ENCODE results near the gene GABRB2. TPM values are rescaled to one million over a fixed set of nuclear protein-coding genes. Genes with fewer than 3 reads are reported as not detected.

The GABRB2 gene
- total and polyA plus RNA-seq, 2 of the 13 experiments (the other 11 are each of a cell fraction or from before 2014, with no cell fraction given) = 0.01 TPM; not detected in 1

DNA sequence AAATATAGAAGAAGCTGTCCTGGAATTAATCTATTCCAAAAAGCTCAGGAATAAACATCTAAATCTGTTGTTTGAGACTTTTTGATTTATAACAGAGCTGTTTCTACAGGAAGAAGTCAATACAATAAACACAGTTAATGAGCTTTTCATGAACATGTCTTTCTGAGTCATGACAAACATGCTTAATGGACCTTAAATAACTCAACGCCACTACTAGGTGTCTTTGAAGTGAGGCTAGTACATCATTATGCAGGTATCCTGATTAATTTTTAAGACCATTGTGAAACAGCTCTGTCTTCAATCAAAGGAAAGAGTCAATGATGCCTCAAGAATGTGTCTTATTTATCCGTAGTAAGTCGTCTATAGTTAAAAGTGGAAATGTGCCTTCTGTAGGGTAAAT is 131.6 kb downstream of the GABRB2 start:
- 3% methylated on average over 3 of the region's 3 CpGs for WGBS (ENCODE audit: low lambda C conversion rate)
- Histone ChIP-seq H3K79me2 (ENCODE audit: insufficient read depth, low read length) (no peaks in the 10 kb centered on the region), H2AFZ (ENCODE audit: low read length) (no peak overlapping the region), H3K27ac (ENCODE audit: extremely low read length, insufficient read depth, low read length) (no peak overlapping the region), H4K20me1 (ENCODE audit: insufficient read depth, low read length) (no peaks in the 10 kb centered on the region), H3K9ac (ENCODE audit: insufficient read depth, low read depth, low read length) (no peak overlapping the region), H3K27me3 (ENCODE audit: control insufficient read depth in 1 of 2, insufficient read depth in 2 of 2, low read length in 2 of 2) (no peaks in the 10 kb centered on the region; a peak in 1 of 5 replicates), H3K9me3 (ENCODE audit: low read length) (no peaks in the 10 kb centered on the region), H3K4me2 (ENCODE audit: low read depth, low read length) (no peak overlapping the region), H3K4me3 (replicated peaks in 1 of 3; ENCODE audit: insufficient read depth in 1 of 3, low read depth in 2 of 3, low read length in 3 of 3) (no peak overlapping the region), H3K36me3 (replicated peaks in 1 of 2; ENCODE audit: control insufficient read depth in 1 of 2, insufficient read depth in 2 of 2, low read length in 2 of 2) (no peaks in the 10 kb centered on the region), H3K4me1 (ENCODE audit: insufficient read depth, low read length) (no peaks in the 10 kb centered on the region)
- in situ Hi-C loops (cut with HindIII; ENCODE audit: extremely low pct_ligation_motif_present, low pct_unique_long_range_greater_than_20kb) = no loop called here
- intact Hi-C loops (cut with micrococcal nuclease; ENCODE audit: unreplicated experiment) = no loop called here
- no peak for DNase-seq (ENCODE audit: low spot score)
- BruUV-seq (replicated peaks) = no TSS peak
- POLR2A ChIA-PET = no interaction called here
- ATAC-seq = no peak
- TF ChIP-seq ZNF367 (CRISPR knock-in tag; IDR thresholded peaks at IDR 0.05; ENCODE audit: borderline replicate concordance) = no peak
- TF ChIP-seq ZNF451 (CRISPR knock-in tag; IDR thresholded peaks at IDR 0.05) = no peak
- no peak for TF ChIP-seq ZNF382 (CRISPR knock-in tag; IDR thresholded peaks at IDR 0.05; ENCODE audit: borderline replicate concordance)
- TF ChIP-seq ZNF496 (CRISPR knock-in tag; IDR thresholded peaks at IDR 0.05; ENCODE audit: insufficient replicate concordance) = no peak
- no peak for TF ChIP-seq ZBTB3 (CRISPR knock-in tag; IDR thresholded peaks at IDR 0.05; ENCODE audit: borderline replicate concordance, low read depth)
- TF ChIP-seq ZNF33A (CRISPR knock-in tag; IDR thresholded peaks at IDR 0.05; ENCODE audit: borderline replicate concordance) = no peak
- no peak for TF ChIP-seq CCDC6 (CRISPR knock-in tag; IDR thresholded peaks at IDR 0.05)
- no peak for TF ChIP-seq KLF9 (CRISPR knock-in tag; IDR thresholded peaks at IDR 0.05; ENCODE audit: low read depth)
- CTCF ChIA-PET (ENCODE audit: low intra/inter-chr PET ratio, low total read pairs) = no interaction called here
- FAIRE-seq = no peak

DNA sequence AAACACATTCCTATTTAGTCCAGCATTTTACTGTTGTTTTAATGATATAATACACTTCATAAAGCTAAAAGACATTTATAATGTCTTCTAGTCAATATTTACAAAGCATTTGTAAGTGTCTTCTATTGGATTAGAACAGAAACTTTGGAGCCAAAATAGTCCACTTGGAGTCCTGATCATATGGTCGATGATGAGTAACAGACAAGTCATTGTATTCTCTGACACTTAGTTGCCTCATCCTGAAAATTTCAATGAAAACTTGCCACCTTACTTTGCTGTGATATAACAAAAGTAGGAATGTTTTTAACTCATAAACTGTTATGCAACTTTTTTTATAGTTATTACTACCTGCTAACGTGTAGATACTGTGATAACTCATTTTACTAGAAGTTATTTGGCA is 132.5 kb downstream of the GABRB2 start:
- no peak for FAIRE-seq
- 0% methylated on average over 2 of the region's 2 CpGs for WGBS (ENCODE audit: low lambda C conversion rate)
- no TSS peak for BruUV-seq (replicated peaks)
- no peak for TF ChIP-seq MED8 (CRISPR knock-in tag; IDR thresholded peaks at IDR 0.05; ENCODE audit: insufficient replicate concordance)
- no peak for TF ChIP-seq DNMT3B (CRISPR knock-in tag; conservative IDR thresholded peaks at IDR 0.05)
- TF ChIP-seq NONO (IDR thresholded peaks at IDR 0.05) = no peak
- no peak for TF ChIP-seq NONO (CRISPR knock-in tag; conservative IDR thresholded peaks at IDR 0.05)
- no peak for TF ChIP-seq HNRNPL (IDR thresholded peaks at IDR 0.05; ENCODE audit: low read depth, low read length)
- no peak for TF ChIP-seq DR1 (CRISPR knock-in tag; IDR thresholded peaks at IDR 0.05)
- TF ChIP-seq, protein P1, sequence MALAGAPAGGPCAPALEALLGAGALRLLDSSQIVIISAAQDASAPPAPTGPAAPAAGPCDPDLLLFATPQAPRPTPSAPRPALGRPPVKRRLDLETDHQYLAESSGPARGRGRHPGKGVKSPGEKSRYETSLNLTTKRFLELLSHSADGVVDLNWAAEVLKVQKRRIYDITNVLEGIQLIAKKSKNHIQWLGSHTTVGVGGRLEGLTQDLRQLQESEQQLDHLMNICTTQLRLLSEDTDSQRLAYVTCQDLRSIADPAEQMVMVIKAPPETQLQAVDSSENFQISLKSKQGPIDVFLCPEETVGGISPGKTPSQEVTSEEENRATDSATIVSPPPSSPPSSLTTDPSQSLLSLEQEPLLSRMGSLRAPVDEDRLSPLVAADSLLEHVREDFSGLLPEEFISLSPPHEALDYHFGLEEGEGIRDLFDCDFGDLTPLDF (CRISPR knock-in tag; IDR thresholded peaks at IDR 0.05) = no peak
- no peak for TF ChIP-seq ZFP41 (CRISPR knock-in tag; IDR thresholded peaks at IDR 0.05; ENCODE audit: borderline replicate concordance)
- TF ChIP-seq, protein P2, sequence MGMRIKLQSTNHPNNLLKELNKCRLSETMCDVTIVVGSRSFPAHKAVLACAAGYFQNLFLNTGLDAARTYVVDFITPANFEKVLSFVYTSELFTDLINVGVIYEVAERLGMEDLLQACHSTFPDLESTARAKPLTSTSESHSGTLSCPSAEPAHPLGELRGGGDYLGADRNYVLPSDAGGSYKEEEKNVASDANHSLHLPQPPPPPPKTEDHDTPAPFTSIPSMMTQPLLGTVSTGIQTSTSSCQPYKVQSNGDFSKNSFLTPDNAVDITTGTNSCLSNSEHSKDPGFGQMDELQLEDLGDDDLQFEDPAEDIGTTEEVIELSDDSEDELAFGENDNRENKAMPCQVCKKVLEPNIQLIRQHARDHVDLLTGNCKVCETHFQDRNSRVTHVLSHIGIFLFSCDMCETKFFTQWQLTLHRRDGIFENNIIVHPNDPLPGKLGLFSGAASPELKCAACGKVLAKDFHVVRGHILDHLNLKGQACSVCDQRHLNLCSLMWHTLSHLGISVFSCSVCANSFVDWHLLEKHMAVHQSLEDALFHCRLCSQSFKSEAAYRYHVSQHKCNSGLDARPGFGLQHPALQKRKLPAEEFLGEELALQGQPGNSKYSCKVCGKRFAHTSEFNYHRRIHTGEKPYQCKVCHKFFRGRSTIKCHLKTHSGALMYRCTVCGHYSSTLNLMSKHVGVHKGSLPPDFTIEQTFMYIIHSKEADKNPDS (CRISPR knock-in tag; IDR thresholded peaks at IDR 0.05) = no peak
- no peak for TF ChIP-seq KDM6A (CRISPR knock-in tag; IDR thresholded peaks at IDR 0.05; ENCODE audit: low read depth)
- no peak for TF ChIP-seq PTBP1 (IDR thresholded peaks at IDR 0.05; ENCODE audit: low read depth, low read length, poor library complexity, severe bottlenecking)

More for the DNA sequence above, 132.5 kb downstream of the GABRB2 start:
- Histone ChIP-seq H3K9ac (ENCODE audit: insufficient read depth, low read depth, low read length) (no peak overlapping the region), H3K27me3 (ENCODE audit: control insufficient read depth in 1 of 2, insufficient read depth in 2 of 2, low read length in 2 of 2) (no peaks in the 10 kb centered on the region; a peak in 1 of 5 replicates), H3K4me1 (ENCODE audit: insufficient read depth, low read length) (no peaks in the 10 kb centered on the region), H3K4me2 (ENCODE audit: low read depth, low read length) (no peak overlapping the region), H3K79me2 (ENCODE audit: insufficient read depth, low read length) (no peaks in the 10 kb centered on the region), H3K27ac (ENCODE audit: extremely low read length, insufficient read depth, low read length) (no peak overlapping the region), H3K4me3 (replicated peaks in 1 of 3; ENCODE audit: insufficient read depth in 1 of 3, low read depth in 2 of 3, low read length in 3 of 3) (no peak overlapping the region), H3K9me3 (ENCODE audit: low read length) (no peaks in the 10 kb centered on the region), H2AFZ (ENCODE audit: low read length) (no peak overlapping the region), H3K36me3 (replicated peaks in 1 of 2; ENCODE audit: control insufficient read depth in 1 of 2, insufficient read depth in 2 of 2, low read length in 2 of 2) (no peaks in the 10 kb centered on the region), H4K20me1 (ENCODE audit: insufficient read depth, low read length) (no peaks in the 10 kb centered on the region)
- DNase-seq (ENCODE audit: low spot score) = no peak
- POLR2A ChIA-PET = no interaction called here
- intact Hi-C loops (cut with micrococcal nuclease; ENCODE audit: unreplicated experiment) = no loop called here
- in situ Hi-C loops (cut with HindIII; ENCODE audit: extremely low pct_ligation_motif_present, low pct_unique_long_range_greater_than_20kb) = no loop called here
- CTCF ChIA-PET (ENCODE audit: low intra/inter-chr PET ratio, low total read pairs) = no interaction called here
- ATAC-seq = no peak
